HepG2 (cell line): Measurements from ENCODE around the gene GRAMD1B. TPM values are rescaled to one million over a fixed set of nuclear protein-coding genes. Genes with fewer than 3 reads are reported as not detected.

ENCODE experiments used
- ATAC-seq: fragments of 200-7000 bp; cut with Tn5 transposase; 3 replicates; pipeline ENCODE4 v1.9.1; 2020; ENCODE audit warnings: mild to moderate bottlenecking, moderate library complexity
- BruUV-seq: library from RNA; stranded (reverse); fragments of 400-500 nt; replicated peaks from 2 replicates; lab custom pipeline; 2021; lab: Mats Ljungman, UMichigan
- CTCF ChIA-PET: fragments of 300-600 bp; formaldehyde crosslinking; extraction: SDS; loops from one replicate; lab custom pipeline; 2021; ENCODE audit warnings: low total read pairs, inconsistent platforms, low intra/inter-chr PET ratio; lab: Yijun Ruan, JAX
- POLR2A ChIA-PET: fragments of 350-600 bp; sonication (Branson Sonifier 250); formaldehyde crosslinking; loops from one replicate; lab custom pipeline; 2020; ENCODE audit warnings: antibody characterized with exemption, inconsistent platforms; lab: Yijun Ruan, JAX
- DNase-seq: peaks from one replicate; pipeline ENCODE4 v3.0.0-alpha.2; 2015; ENCODE audit warnings: low spot score
- FAIRE-seq: peaks from 3 replicates; lab custom pipeline; 2011; peaks lifted over from hg19 to GRCh38; lab: Jason Lieb, UNC
- H2AFZ ChIP-seq: one replicate; pipeline ENCODE4 v1.6.1; 2011; ENCODE audit warnings: low read length, inconsistent platforms
- H3K27ac ChIP-seq: fragments of 300-600 bp; 3 replicates; pipeline ENCODE4 v1.8.0; 2011; ENCODE audit warnings: mixed run types, mild to moderate bottlenecking, mixed read lengths, low read length, inconsistent platforms; ENCODE audit not compliant: insufficient read depth; ENCODE audit errors: extremely low read length
- H3K27me3 ChIP-seq, 2 experiments: fragments of 200-600 bp in 1 of 2; 2 replicates in 1 of 2; 3 replicates in 1 of 2; pipeline versions ENCODE4 v1.6.0 to v1.8.0; 2011; ENCODE audit warnings: low read length in 2 of 2, mild to moderate bottlenecking in 2 of 2, moderate library complexity in 2 of 2, inconsistent platforms in 1 of 2; ENCODE audit not compliant: insufficient read depth in 2 of 2, control insufficient read depth in 1 of 2
- H3K36me3 ChIP-seq, 2 experiments: fragments of 200-600 bp in 1 of 2; replicated peaks in 1 of 2; 2 replicates in 1 of 2; 3 replicates in 1 of 2; pipeline versions ENCODE4 v1.5.1 to v1.8.0; 2011; ENCODE audit warnings: low read length in 2 of 2, inconsistent platforms in 1 of 2; ENCODE audit not compliant: insufficient read depth in 2 of 2, control insufficient read depth in 1 of 2
- H3K4me1 ChIP-seq: 2 replicates; pipeline ENCODE4 v1.5.1; 2012; ENCODE audit warnings: low read length, inconsistent platforms; ENCODE audit not compliant: insufficient read depth
- H3K4me2 ChIP-seq: 2 replicates; pipeline ENCODE4 v1.6.0; 2011; ENCODE audit warnings: low read depth, low read length, inconsistent platforms
- H3K4me3 ChIP-seq, 3 experiments: fragments of 200-600 bp in 1 of 3; sonication (generic), shearing (Covaris generic) in 1 of 3; replicated peaks in 1 of 3; 2 replicates each; pipeline ENCODE4 v1.5.1; 2011 to 2016; ENCODE audit warnings: low read length in 3 of 3, inconsistent platforms in 2 of 3, low read depth in 2 of 3, mild to moderate bottlenecking in 2 of 3, control low read depth in 1 of 3, mixed read lengths in 1 of 3; ENCODE audit not compliant: insufficient read depth in 1 of 3
- H3K79me2 ChIP-seq: one replicate; pipeline ENCODE4 v1.6.1; 2011; ENCODE audit warnings: low read length, inconsistent platforms; ENCODE audit not compliant: insufficient read depth
- H3K9ac ChIP-seq: 2 replicates; pipeline ENCODE4 v1.6.0; 2011; ENCODE audit warnings: mild to moderate bottlenecking, low read depth, low read length, inconsistent platforms; ENCODE audit not compliant: insufficient read depth
- H3K9me3 ChIP-seq: 2 replicates; pipeline ENCODE4 v1.5.1; 2012; ENCODE audit warnings: mild to moderate bottlenecking, low read length
- H4K20me1 ChIP-seq: 2 replicates; pipeline ENCODE4 v1.6.0; 2011; ENCODE audit warnings: inconsistent platforms, mild to moderate bottlenecking, low read length, moderate library complexity; ENCODE audit not compliant: insufficient read depth
- ELF3 ChIP-seq: IDR thresholded peaks from 2 replicates; pipeline ENCODE4 v1.6.1; 2016; ENCODE audit warnings: missing genetic modification reagents, missing compliant biosample characterization
- HCFC1 ChIP-seq: fragments of 150-350 bp; IDR thresholded peaks from 2 replicates; pipeline ENCODE4 v1.6.1; 2014; ENCODE audit warnings: low read depth, low read length
- HMG20B ChIP-seq: conservative IDR thresholded peaks from 2 replicates; pipeline ENCODE4 v1.6.1; 2016; ENCODE audit warnings: missing genetic modification reagents, missing compliant biosample characterization
- JUN ChIP-seq: sonication (generic); formaldehyde crosslinking; IDR thresholded peaks from 2 replicates; pipeline ENCODE4 v1.4.0; 2020; ENCODE audit warnings: mild to moderate bottlenecking, missing genetic modification reagents
- MEF2D ChIP-seq: sonication (generic); formaldehyde crosslinking; IDR thresholded peaks from 2 replicates; pipeline ENCODE4 v1.5.1; 2020; ENCODE audit warnings: mild to moderate bottlenecking, missing genetic modification reagents
- MXI1 ChIP-seq: IDR thresholded peaks from 3 replicates; pipeline ENCODE4 v1.6.1; 2012; ENCODE audit warnings: low read depth, low read length, inconsistent platforms, borderline replicate concordance
- NBN ChIP-seq: fragments of 450-650 bp; conservative IDR thresholded peaks from 2 replicates; pipeline ENCODE4 v1.6.1; 2017
- RAD51 ChIP-seq: fragments of 450-650 bp; IDR thresholded peaks from 2 replicates; pipeline ENCODE4 v1.6.1; 2016; ENCODE audit warnings: borderline replicate concordance
- ZBTB34 ChIP-seq: sonication (generic); formaldehyde crosslinking; IDR thresholded peaks from 2 replicates; pipeline ENCODE4 v1.8.0; 2022; ENCODE audit warnings: mild to moderate bottlenecking, missing genetic modification reagents
- ZBTB38 ChIP-seq: sonication (generic); formaldehyde crosslinking; IDR thresholded peaks from 2 replicates; pipeline ENCODE4 v1.5.1; 2020; ENCODE audit warnings: mild to moderate bottlenecking, missing genetic modification reagents
- ZBTB7A ChIP-seq: sonication (generic); formaldehyde crosslinking; IDR thresholded peaks from 2 replicates; pipeline ENCODE4 v1.8.0; 2022; ENCODE audit warnings: mild to moderate bottlenecking, missing genetic modification reagents
- ZIK1 ChIP-seq: sonication (generic); formaldehyde crosslinking; IDR thresholded peaks from 2 replicates; pipeline ENCODE4 v1.5.0; 2020; ENCODE audit warnings: mild to moderate bottlenecking, low read depth, missing genetic modification reagents, borderline replicate concordance
- ZMYM3 ChIP-seq: sonication (generic); formaldehyde crosslinking; IDR thresholded peaks from 2 replicates; pipeline ENCODE4 v1.5.1; 2020; ENCODE audit warnings: mild to moderate bottlenecking, missing genetic modification reagents
- ZNF577 ChIP-seq: sonication (generic); formaldehyde crosslinking; IDR thresholded peaks from 2 replicates; pipeline ENCODE4 v1.4.0; 2020; ENCODE audit warnings: mild to moderate bottlenecking, low read depth, missing genetic modification reagents, borderline replicate concordance
- ZNF646 ChIP-seq: sonication (generic); formaldehyde crosslinking; IDR thresholded peaks from 2 replicates; pipeline ENCODE4 v1.9.0; 2021; ENCODE audit warnings: mild to moderate bottlenecking, missing genetic modification reagents
- ZNF724P ChIP-seq: sonication (generic); formaldehyde crosslinking; IDR thresholded peaks from 2 replicates; pipeline ENCODE4 v1.8.0; 2022; ENCODE audit warnings: missing genetic modification reagents, borderline replicate concordance
- ZNF766 ChIP-seq: sonication (generic); formaldehyde crosslinking; IDR thresholded peaks from 2 replicates; pipeline ENCODE4 v1.5.0; 2020; ENCODE audit warnings: missing genetic modification reagents, borderline replicate concordance
- ZZZ3 ChIP-seq: sonication (generic); formaldehyde crosslinking; IDR thresholded peaks from 2 replicates; pipeline ENCODE4 v1.4.0; 2020; ENCODE audit warnings: missing genetic modification reagents, mild to moderate bottlenecking, borderline replicate concordance
- WGBS: methylation state at CpG from one replicate; pipeline ENCODE4 v1.1.6; 2017; ENCODE audit warnings: low lambda C conversion rate; 5-methylcytosine and 5-hydroxymethylcytosine counted together
- in situ Hi-C: cut with HindIII; loops from 2 replicates; pipeline ENCODE4 v1.10.0; 2017; ENCODE audit warnings: low pct_unique_long_range_greater_than_20kb; ENCODE audit not compliant: extremely low pct_ligation_motif_present
- intact Hi-C: fragments of 100-400 bp; cut with micrococcal nuclease; formaldehyde crosslinking; loops from one replicate; pipeline ENCODE4 v1.10.0; 2022; ENCODE audit not compliant: unreplicated experiment
- polyA plus RNA-seq, 8 experiments: library from polyadenylated mRNA; depleted of rRNA in 3 of 8; stranded (reverse) in 7 of 8; unstranded in 1 of 8; fragments of >200 nt; fragmentation: Illumina TruSeq in 4 of 8; extraction: Trizol in 4 of 8; gene quantifications; 2 replicates each; pipeline versions ENCODE4 v1.2.1 to v1.2.3, GENCODE V29; 2011 to 2016; ENCODE audit warnings: low read depth in 4 of 8, missing spikeins in 1 of 8, mixed read lengths in 1 of 8; ENCODE audit not compliant: insufficient read depth in 1 of 8
- total RNA-seq, 5 experiments: library from RNA; depleted of rRNA; stranded (reverse); fragments of >200 nt; fragmentation: Illumina TruSeq; extraction: Trizol; gene quantifications; 2 replicates each; pipeline ENCODE4 v1.2.3, GENCODE V29; 2016; ENCODE audit warnings: low read depth in 1 of 5
- TF ChIP-seq, protein P1 (sequence below), 2 experiments: fragments of 450-650 bp in 1 of 2; sonication (generic) in 1 of 2; formaldehyde crosslinking; IDR thresholded peaks; 2 replicates each; pipeline versions ENCODE4 v1.5.0 to v1.8.0; 2020 to 2022; ENCODE audit warnings: mild to moderate bottlenecking in 1 of 2, missing genetic modification reagents in 1 of 2

Gene GRAMD1B
- total and polyA plus RNA-seq, 2 of the 13 experiments (the other 11 are each of a cell fraction or from before 2014, with no cell fraction given): 0.12 TPM; not detected in 1

GRCh38 chr11:123410218-123410549, 19.9 kb upstream of the GRAMD1B start:
- Histone ChIP-seq H3K9me3 (no peaks in the 10 kb centered on the region), H3K4me2 (no peak overlapping the region), H3K27ac (no peak overlapping the region), H3K9ac (no peak overlapping the region), H3K36me3 (no peaks in the 10 kb centered on the region), H2AFZ (no peak overlapping the region), H3K4me3 (no peak overlapping the region), H3K27me3 (peaks cover 0 to 18% of the 10 kb centered on the region in 2 experiments; a peak in 1 of 5 replicates), H3K4me1 (no peaks in the 10 kb centered on the region), H3K79me2 (no peaks in the 10 kb centered on the region), H4K20me1 (no peaks in the 10 kb centered on the region)
- DNase-seq: no peak
- ChIA-PET CTCF (interaction anchor here (0.8 kb wide), 1 partner anchor 68 kb away, joined by 3 read pairs; no protein-coding TSS in a partner anchor), POLR2A (no interaction called here)
- in situ Hi-C loops: no loop called here
- intact Hi-C loops: no loop called here
- FAIRE-seq: no peak
- ATAC-seq: no peak
- BruUV-seq: no TSS peak
- WGBS: 22% methylated on average over 3 of the region's 3 CpGs
- TF ChIP-seq RAD51 (no peak), MEF2D (CRISPR knock-in tag) (no peak), HCFC1 (no peak), ZBTB38 (CRISPR knock-in tag) (no peak), ZZZ3 (no peak), ZBTB7A (CRISPR knock-in tag) (no peak), ELF3 (CRISPR knock-in tag) (no peak), NBN (no peak), ZNF766 (CRISPR knock-in tag) (no peak), ZMYM3 (CRISPR knock-in tag) (no peak), MXI1 (no peak), HMG20B (CRISPR knock-in tag) (no peak), ZIK1 (CRISPR knock-in tag) (no peak), JUN (CRISPR knock-in tag) (no peak), ZBTB34 (CRISPR knock-in tag) (no peak), ZNF646 (CRISPR knock-in tag) (no peak), ZNF724P (no peak), ZNF577 (CRISPR knock-in tag) (no peak)
- TF ChIP-seq, protein P1, sequence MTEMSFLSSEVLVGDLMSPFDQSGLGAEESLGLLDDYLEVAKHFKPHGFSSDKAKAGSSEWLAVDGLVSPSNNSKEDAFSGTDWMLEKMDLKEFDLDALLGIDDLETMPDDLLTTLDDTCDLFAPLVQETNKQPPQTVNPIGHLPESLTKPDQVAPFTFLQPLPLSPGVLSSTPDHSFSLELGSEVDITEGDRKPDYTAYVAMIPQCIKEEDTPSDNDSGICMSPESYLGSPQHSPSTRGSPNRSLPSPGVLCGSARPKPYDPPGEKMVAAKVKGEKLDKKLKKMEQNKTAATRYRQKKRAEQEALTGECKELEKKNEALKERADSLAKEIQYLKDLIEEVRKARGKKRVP (CRISPR knock-in tag; IDR thresholded peaks at IDR 0.05): no peak
